ENCODE results near the gene GPR141.

The GPR141 gene

DNA sequence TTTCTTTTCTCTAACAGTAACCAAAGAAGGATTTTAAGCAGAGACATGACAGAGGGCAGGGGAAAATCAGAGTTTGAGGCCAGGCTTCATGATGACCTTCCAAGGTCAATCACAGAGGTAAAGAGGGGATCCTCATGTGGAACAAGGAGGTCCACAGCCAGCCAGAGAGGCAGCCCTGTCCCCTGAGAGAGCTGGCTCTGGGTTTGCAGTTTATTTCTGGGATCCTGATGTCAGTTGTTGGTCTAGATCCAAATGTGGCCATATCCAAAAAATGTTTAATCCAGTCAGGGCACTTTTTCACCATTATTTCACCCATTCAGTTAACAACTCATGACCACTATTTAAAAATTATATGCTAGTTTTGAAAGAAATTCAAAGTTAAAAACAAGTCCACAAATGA is 45.6 kb downstream of the GPR141 start:
- DNase-seq (ENCODE audit: low read depth in 2 of 2): no peak
- no peak overlapping the region for H3K4me3 ChIP-seq (replicated peaks in 1 of 2; ENCODE audit: low read depth in 2 of 2, low read length in 2 of 2)
- no peak for TF ChIP-seq CTCF (IDR thresholded peaks at IDR 0.05; ENCODE audit: low read depth, low read length)

- H3K4me3 ChIP-seq (replicated peaks in 1 of 2; ENCODE audit: low read depth in 2 of 2, low read length in 2 of 2): no peak overlapping the region
- no peak for DNase-seq (ENCODE audit: low read depth in 2 of 2)
- TF ChIP-seq CTCF (IDR thresholded peaks at IDR 0.05; ENCODE audit: low read depth, low read length): no peak
Measured at GRCh38 chr7:37730501-37730900, 46.9 kb downstream of the GPR141 start.

DNA sequence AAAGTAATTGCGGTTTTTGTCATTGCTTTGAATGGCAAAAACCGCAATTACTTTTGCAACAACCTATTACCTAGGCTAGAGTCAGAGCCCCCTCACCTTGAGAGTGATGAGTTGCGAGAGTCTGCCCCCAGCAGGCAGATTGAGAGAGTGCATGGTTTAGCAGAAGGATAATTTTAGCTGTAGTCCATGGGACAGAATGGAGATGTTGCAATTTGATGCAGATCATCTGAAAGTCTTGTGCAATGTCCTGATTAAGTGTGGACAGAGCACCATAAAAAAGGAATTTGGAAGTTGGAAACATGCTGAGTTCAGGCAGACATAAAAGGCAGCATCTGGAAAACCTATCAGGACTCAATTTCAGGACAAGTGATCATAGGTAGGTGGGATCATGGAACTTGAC is 48.7 kb downstream of the GPR141 start:
- TF ChIP-seq CTCF (IDR thresholded peaks at IDR 0.05; ENCODE audit: low read depth, low read length): no peak
- H3K4me3 ChIP-seq (replicated peaks in 1 of 2; ENCODE audit: low read depth in 2 of 2, low read length in 2 of 2): no peak overlapping the region
- peak; percentile 2 to 3 for DNase-seq (ENCODE audit: low read depth in 2 of 2)

GRCh38 chr7:37732888-37733287 is 49.3 kb downstream of the GPR141 start:
- TF ChIP-seq CTCF (IDR thresholded peaks at IDR 0.05; ENCODE audit: low read depth, low read length): no peak
- DNase-seq (ENCODE audit: low read depth in 2 of 2): no peak
- no peak overlapping the region for H3K4me3 ChIP-seq (replicated peaks in 1 of 2; ENCODE audit: low read depth in 2 of 2, low read length in 2 of 2)

DNA sequence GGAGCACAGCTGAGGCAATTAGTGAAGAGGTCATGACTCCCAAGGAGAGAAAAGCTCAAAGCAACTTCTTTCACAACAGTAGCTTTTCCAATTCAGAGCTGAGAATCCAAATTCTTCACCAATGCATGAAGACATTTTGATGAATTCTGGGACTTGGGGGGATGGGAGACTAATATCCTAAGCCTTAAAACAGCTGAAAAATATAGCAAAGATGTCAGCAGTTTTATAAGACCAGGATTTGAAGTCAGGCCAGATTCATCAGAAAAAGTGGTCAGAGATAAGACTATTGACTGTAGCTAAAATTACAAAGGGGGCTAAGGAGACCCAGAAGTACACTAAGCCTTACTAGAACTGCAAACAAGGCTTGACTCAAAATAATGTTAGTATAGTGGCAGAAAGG is 51.6 kb downstream of the GPR141 start:
- no peak overlapping the region for H3K4me3 ChIP-seq (replicated peaks in 1 of 2; ENCODE audit: low read depth in 2 of 2, low read length in 2 of 2)
- no peak for DNase-seq (ENCODE audit: low read depth in 2 of 2)
- TF ChIP-seq CTCF (IDR thresholded peaks at IDR 0.05; ENCODE audit: low read depth, low read length): no peak

DNA sequence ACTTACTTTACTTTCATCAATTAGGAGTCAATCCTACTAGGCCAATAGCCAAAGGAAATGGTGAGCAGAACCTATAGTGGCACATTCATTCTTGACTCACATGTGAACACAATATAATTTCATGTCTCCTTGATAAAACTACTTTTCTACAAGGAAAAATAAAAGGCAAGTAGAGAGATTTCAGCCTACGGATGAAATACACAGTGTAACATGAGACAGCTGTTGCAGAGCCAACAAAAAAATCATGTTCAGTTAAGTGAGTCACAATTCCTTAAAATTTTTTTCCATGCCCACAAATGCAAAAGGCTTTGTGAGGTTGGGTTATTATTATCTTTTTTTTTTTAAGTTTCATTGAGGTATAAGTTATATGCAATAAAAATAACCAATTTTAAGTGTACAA is 54.8 kb downstream of the GPR141 start:
- H3K4me3 ChIP-seq (replicated peaks in 1 of 2; ENCODE audit: low read depth in 2 of 2, low read length in 2 of 2): no peak overlapping the region
- no peak for DNase-seq (ENCODE audit: low read depth in 2 of 2)
- no peak for TF ChIP-seq CTCF (IDR thresholded peaks at IDR 0.05; ENCODE audit: low read depth, low read length)

DNA sequence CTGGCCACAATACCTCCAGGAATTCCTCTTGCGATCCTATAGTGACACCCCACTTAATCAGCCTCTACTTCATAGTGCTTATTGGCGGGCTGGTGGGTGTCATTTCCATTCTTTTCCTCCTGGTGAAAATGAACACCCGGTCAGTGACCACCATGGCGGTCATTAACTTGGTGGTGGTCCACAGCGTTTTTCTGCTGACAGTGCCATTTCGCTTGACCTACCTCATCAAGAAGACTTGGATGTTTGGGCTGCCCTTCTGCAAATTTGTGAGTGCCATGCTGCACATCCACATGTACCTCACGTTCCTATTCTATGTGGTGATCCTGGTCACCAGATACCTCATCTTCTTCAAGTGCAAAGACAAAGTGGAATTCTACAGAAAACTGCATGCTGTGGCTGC is 56.8 kb downstream of the GPR141 start:
- DNase-seq (ENCODE audit: low read depth in 2 of 2): no peak
- no peak for TF ChIP-seq CTCF (IDR thresholded peaks at IDR 0.05; ENCODE audit: low read depth, low read length)
- no peak overlapping the region for H3K4me3 ChIP-seq (replicated peaks in 1 of 2; ENCODE audit: low read depth in 2 of 2, low read length in 2 of 2)
